AG09319 (cell line): ENCODE measurements around the gene CEP85.
"Not testable (repeated sequence)": the region's sequence is repeated elsewhere in the genome, so short reads cannot be mapped to it uniquely, and the experiment has no call there.

ENCODE experiments used
- DNase-seq: peaks from one replicate; pipeline ENCODE4 v3.0.0-alpha.2; 2010; ENCODE audit warnings: low read depth; ENCODE audit errors: extremely low read depth
- TF ChIP-seq, protein P1 (sequence below): IDR thresholded peaks from 2 replicates; pipeline ENCODE4 v1.5.1; 2011; ENCODE audit warnings: low read depth, mild to moderate bottlenecking, inconsistent platforms, low read length, moderate library complexity

CEP85 gene

DNA sequence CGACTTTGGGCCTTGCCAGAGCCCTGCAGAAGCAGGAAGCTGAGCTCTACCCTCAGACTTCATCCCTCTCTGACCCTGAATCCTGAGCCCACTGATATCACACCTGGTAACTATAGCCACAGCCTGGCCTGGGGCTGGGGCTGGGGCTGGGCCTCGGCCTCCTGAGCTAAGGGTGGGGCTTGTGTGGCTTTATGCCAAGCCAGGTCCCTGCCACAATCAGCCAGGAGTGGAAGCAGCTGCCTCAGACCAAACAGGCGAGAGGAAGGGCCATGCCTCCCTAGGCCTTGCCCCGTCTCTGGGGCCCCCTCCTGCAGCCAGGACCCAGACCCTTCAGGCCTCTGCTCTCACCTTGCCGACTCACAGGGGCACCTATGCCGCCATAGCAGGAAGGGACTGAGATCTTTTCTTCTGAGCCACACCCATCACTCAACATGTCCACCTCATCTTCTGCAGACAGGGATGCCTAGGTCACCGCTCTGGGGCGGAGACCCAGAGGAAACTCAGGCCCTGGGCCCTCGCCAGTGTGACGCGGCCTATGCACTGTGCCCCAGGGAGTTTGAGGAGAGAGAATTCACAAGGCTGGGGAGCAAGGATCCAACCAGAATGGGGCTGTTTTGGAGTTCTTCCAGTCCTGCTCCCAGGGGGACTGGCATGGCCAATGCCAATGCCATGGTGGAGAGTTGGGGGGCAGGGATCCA, 66.7 kb downstream of the CEP85 start:
- no peak for DNase-seq
- TF ChIP-seq, protein P1, sequence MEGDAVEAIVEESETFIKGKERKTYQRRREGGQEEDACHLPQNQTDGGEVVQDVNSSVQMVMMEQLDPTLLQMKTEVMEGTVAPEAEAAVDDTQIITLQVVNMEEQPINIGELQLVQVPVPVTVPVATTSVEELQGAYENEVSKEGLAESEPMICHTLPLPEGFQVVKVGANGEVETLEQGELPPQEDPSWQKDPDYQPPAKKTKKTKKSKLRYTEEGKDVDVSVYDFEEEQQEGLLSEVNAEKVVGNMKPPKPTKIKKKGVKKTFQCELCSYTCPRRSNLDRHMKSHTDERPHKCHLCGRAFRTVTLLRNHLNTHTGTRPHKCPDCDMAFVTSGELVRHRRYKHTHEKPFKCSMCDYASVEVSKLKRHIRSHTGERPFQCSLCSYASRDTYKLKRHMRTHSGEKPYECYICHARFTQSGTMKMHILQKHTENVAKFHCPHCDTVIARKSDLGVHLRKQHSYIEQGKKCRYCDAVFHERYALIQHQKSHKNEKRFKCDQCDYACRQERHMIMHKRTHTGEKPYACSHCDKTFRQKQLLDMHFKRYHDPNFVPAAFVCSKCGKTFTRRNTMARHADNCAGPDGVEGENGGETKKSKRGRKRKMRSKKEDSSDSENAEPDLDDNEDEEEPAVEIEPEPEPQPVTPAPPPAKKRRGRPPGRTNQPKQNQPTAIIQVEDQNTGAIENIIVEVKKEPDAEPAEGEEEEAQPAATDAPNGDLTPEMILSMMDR, result no peak

DNA sequence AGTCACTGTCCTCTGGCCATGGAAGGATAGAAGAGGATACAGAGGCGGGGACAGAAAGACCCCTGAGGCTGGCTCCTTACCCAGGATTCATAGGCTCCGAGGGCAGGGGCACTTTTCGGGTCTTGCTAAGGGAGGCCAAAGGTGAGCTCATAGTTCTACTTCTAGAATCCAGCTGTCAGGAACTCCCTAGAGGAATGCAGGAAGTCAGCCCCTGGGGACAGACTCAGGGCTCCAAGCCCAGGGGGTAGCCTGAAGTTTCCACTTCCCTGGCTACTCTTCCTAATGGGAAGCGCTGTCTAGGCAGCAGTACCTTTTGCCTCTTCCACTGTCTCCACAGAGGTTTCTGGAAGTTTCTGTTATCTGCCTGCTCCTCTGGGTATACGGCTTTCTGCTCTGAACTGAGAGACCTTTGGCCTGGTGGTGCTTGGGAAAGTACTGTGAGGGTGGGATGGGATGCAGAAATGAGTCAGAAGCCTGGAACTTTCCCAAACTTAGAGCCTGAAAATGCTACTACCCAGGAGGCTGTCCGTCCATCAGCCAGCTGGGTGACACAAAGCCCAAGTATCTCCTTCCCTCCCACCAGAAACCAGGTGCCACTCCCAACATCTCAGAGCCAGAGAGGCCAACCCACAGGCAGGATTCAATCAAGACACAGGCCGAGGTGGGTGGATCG, 68.9 kb downstream of the CEP85 start:
- TF ChIP-seq, protein P1, result no peak
- no peak for DNase-seq

DNA sequence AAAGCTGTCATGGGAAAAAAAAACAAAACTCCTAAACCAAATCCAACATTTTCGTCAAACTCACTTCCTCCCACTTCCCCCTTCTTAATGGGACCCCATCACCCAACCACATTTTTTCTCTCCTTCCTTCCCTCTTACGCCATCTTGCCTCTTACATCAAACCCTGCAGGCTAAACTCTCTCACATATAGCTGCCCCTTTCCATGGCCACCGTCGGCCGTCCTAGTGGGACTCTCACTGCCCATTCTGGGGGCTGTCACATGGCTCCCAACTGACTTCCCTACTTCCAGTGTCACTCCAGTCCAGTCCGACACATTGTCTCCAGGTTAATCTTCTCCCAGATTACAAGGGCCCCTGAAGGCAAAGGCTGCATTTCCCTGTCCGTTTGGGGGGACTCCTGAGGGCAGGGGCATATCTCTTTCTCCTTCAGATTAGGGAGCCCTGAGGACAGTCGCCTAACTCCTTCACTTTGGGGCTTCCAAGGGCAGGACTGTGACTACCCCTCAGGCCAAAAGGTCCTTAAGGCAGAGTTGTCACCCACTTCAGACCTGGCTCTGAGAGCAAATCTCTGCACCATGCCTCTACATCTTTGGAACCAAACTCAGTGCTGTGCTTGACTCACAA, 71.8 kb downstream of the CEP85 start:
- TF ChIP-seq, protein P1, result no peak
- DNase-seq, result no peak

DNA sequence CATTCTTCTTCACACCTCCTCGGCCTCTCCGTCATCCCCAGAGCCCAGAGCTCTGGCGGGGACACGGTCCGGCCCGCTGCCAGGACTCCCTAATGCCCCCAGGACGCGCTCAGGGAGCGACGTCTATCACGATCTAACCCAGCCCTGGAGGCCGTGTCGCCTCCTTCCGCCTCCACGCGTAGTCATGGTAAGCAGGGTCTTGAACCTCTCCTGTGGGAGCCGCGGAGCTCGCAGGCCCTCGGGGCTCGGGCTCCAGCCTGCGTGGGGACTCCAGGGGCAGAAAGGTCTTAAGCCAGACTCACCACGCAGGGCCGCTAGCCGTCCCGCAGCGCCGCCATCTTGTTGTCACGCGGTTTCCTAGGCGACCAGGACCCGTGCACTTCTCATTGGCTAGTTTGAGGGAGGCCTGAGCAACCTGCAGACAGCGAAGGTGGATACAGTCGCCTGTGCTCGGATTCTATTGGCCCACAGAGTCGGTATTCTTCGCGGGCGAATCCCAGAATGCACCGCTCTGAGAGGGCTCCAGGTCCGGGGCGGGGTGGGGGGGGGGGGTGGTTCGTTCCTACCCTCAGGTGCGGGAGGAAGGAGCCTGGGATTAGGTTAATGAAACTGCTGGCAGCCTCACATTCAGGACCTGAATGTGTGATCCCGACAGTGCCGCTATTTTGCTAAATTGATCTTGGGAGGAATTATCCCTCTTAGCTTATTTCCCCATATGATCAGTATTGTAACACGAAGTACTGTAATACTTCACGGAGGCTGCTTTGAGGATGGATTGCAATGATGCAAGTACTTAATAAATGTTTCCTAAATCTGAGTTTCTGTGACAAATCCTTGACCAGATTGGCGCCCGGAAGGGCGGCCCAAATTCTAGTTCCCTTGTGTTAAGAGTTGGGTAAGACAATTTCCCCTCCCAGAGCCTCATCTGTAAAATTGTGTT, 72.6 kb downstream of the CEP85 start, which contains the start of gene UBXN11:
Gene UBXN11, minus strand, starts transcription at position 347 of the 940 bp plus-strand sequence. CDS start 3,753 bp downstream, outside the sequence.
- DNase-seq, result peak; percentile 71
- TF ChIP-seq, protein P1, result no peak

DNA sequence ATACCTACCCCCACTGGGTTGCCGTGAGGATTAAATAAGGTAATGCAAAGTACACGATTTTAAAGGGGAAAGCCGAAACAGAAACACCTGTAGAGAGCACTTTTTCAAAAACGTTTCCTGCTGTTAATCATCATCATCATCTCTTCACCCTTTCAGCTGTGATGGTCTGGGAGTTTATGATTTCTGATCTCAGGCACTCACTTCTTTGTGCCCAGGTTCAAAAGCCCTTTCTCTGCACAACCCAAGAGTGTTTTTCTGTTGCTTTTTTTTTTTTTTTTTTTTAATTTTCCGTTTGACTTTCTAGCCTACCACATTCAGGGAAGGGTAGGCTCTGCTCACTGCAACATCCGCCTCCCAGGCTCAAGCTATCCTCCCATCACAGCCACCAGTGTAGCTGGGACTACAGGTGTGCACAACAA, 73.4 kb downstream of the CEP85 start:
- TF ChIP-seq, protein P1, result no peak
- no peak for DNase-seq

DNA sequence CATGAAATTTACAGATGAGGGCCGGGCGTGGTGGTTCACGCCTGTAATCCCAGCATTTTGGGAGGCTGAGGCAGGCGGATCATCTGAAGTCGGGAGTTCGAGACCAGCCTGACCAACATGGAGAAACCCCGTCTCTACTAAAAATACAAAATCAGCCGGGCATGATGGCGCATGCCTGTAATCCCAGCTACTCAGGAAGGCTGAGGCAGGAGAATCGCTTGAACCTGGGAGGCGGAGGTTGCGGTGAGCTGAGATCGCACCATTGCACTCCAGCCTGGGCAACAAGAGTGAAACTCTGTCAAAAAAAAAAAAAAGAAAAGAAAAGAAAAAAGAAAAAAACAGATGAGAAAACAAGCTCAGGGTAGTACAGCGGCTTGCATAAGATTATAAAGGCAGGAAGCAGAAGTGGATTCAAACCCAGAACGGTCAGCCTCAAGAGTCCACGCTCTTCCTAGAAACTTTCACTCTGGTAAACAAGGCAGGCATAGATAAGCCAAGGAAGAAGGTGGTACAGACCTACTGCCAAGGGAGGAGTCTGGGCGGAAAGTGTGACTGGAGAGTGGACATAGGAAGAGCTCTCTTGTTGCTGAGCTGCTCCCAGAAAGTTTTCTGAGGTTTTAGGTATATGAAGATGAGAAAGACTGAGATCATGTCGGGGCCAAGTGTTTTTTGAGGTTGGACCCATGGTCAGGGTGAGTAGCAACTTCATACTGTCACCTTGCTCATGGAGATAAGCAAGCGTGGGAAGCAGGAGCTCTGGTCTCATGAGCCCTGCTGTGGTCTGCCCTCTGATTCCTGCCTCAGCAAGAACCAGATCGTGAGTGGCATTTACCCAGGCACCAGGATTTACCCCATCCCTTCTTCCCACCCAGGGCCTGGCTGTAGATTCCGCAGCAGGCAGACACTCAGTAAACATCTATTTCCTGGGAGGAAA, 74.2 kb downstream of the CEP85 start:
- not testable (repeated sequence) for DNase-seq
